Smooth muscle cell (in vitro differentiated cells): ENCODE data around the gene SHFL. TPM values are rescaled to one million over a fixed set of nuclear protein-coding genes. Genes with fewer than 3 reads are reported as not detected.

Source experiments
- DNase-seq: peaks from one replicate; lab custom pipeline; 2025; ENCODE audit not compliant: unreplicated experiment; lab: John Stamatoyannopoulos, UW
- H2AFZ ChIP-seq: fragments of 200-600 bp; sonication (generic); 2 replicates; pipeline ENCODE4 v1.6.0; 2016; ENCODE audit warnings: antibody characterized with exemption, low read depth, mild to moderate bottlenecking
- H3F3A ChIP-seq: fragments of 200-600 bp; sonication (generic); 2 replicates; pipeline ENCODE4 v1.6.0; 2017; ENCODE audit warnings: antibody characterized with exemption, low read depth
- H3K27ac ChIP-seq: fragments of 200-600 bp; sonication (generic); 2 replicates; pipeline ENCODE4 v1.5.1; 2016; ENCODE audit warnings: low read depth, mild to moderate bottlenecking
- H3K27me3 ChIP-seq: fragments of 200-600 bp; sonication (generic); 2 replicates; pipeline ENCODE4 v1.6.1; 2016; ENCODE audit warnings: low read depth, mild to moderate bottlenecking
- H3K36me3 ChIP-seq: fragments of 200-600 bp; sonication (generic); 2 replicates; pipeline ENCODE4 v1.5.1; 2016; ENCODE audit warnings: low read depth
- H3K4me1 ChIP-seq: fragments of 200-600 bp; sonication (generic); 2 replicates; pipeline ENCODE4 v1.5.1; 2016; ENCODE audit warnings: low read depth
- H3K4me2 ChIP-seq: fragments of 200-600 bp; sonication (generic); 2 replicates; pipeline ENCODE4 v1.6.0; 2016; ENCODE audit warnings: mild to moderate bottlenecking
- H3K4me3 ChIP-seq: fragments of 200-600 bp; sonication (generic); 2 replicates; pipeline ENCODE4 v1.5.1; 2016; ENCODE audit warnings: mild to moderate bottlenecking
- H3K79me2 ChIP-seq: fragments of 200-600 bp; sonication (generic); 2 replicates; pipeline ENCODE4 v1.6.0; 2016; ENCODE audit warnings: low read depth, mild to moderate bottlenecking
- H3K9ac ChIP-seq: fragments of 200-600 bp; sonication (generic); 2 replicates; pipeline ENCODE4 v1.6.0; 2016; ENCODE audit warnings: low read depth
- H3K9me3 ChIP-seq: fragments of 200-600 bp; sonication (generic); replicated peaks from 2 replicates; pipeline ENCODE4 v1.5.1; 2016; ENCODE audit warnings: low read depth
- H4K20me1 ChIP-seq: fragments of 200-600 bp; sonication (generic); 2 replicates; pipeline ENCODE4 v1.6.0; 2016; ENCODE audit warnings: low read depth
- CTCF ChIP-seq: fragments of 200-600 bp; sonication (generic); IDR thresholded peaks from 2 replicates; pipeline ENCODE4 v1.5.1; 2017; ENCODE audit warnings: borderline replicate concordance, mild to moderate bottlenecking, antibody characterized with exemption; ENCODE audit not compliant: insufficient read depth, poor library complexity, severe bottlenecking
- WGBS: methylation state at CpG from one replicate; pipeline ENCODE4 v1.1.7; 2016; ENCODE audit warnings: low lambda C conversion rate; 5-methylcytosine and 5-hydroxymethylcytosine counted together
- polyA plus RNA-seq: library from polyadenylated mRNA; unstranded; fragments of >200 nt; fragmentation: Nextera tagmentation; extraction: Ambion mirVana; gene quantifications from 2 replicates; pipeline ENCODE4 v1.2.1, GENCODE V29; 2016
- total RNA-seq: library from RNA; depleted of rRNA; stranded (reverse); fragments of >200 nt; gene quantifications from 2 replicates; pipeline ENCODE4 v1.2.3, GENCODE V29; 2014

SHFL gene
- total and polyA plus RNA-seq, 2 experiments from 2014 or later, result 15.6 to 28.7 TPM

DNA sequence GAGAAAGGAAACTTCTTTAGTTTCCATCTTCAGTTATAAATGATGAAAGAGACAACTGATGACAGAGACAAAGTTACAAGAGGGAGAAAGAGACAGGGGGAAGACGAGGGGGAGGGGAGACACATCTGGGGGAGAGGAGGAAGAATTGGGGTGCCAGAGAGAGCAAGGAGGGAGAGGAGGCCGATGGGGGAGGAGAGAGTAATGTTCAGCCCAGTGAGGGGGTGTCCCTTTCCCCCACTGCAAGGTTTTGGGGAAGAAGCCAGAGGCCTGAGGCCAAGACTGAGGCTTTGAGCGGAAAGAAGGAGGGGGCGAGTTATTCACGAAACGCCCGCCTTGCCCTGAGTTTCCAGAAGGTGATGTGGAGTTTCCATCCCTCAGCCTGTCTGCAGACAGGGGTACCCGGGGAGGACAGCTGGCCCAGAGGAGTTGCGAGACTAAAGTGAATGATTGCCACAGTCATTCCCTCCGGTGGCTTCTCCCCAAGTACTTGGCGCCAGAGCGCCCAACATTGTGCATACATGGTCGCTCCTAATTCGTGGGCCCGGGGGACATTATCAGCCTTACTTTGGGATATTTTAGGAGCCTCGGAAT lies 19.5 kb downstream of the SHFL start:
- Histone ChIP-seq H3K79me2 (peaks cover 22% of the 10 kb centered on the region), H3K9ac (no peak overlapping the region), H3K4me3 (peak overlapping the region; percentile 22), H3K27me3 (no peaks in the 10 kb centered on the region), H3K36me3 (no peaks in the 10 kb centered on the region), H3K4me1 (peaks cover 10% of the 10 kb centered on the region), H3K4me2 (peak overlapping the region; percentile 56), H2AFZ (no peak overlapping the region), H3K27ac (peak overlapping the region; percentile 82), H3K9me3 (no peaks in the 10 kb centered on the region), H4K20me1 (no peaks in the 10 kb centered on the region), H3F3A (no peaks in the 10 kb centered on the region)
- no peak for TF ChIP-seq CTCF
- WGBS, result 59% methylated on average over 15 of the region's 16 CpGs
- DNase-seq, result no peak

DNA sequence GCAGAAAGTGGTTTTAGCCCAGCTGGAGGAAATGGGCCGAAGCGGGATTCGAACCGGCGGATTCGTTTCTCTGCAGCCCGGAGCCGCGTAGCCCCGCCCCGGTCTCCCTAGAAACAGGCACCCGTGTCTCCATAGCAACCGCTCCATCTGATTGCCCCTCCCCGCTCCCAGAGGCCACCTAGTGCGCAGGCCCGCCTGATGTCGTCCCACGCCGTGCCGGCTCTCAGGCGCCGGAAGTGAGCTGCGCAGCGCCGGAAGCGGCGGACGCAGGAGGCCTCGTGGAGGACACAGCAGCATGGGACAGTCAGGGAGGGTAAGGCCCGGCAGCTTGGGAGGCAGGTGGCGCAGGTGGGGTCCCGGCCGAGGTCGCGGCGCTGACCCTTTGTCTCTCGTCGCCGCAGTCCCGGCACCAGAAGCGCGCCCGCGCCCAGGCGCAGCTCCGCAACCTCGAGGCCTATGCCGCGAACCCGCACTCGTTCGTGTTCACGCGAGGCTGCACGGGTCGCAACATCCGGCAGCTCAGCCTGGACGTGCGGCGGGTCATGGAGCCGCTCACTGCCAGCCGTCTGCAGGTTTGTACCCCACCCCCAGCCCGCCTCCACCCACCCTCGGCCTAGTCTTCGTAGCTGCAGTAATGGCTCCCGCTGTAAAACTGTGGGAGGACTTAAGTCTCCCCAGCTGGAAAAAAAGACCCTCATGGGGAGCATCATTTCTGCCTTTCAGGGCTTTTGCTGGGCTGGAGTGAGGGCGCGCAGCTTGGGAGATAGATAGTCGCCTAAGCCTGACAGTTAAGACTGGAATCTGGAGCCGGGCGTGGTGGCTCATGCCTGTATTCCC lies 20.2 kb downstream of the SHFL start, which contains the start of gene PPAN:
TSS of gene PPAN (plus strand) at position 263 of the 837 bp plus-strand sequence. CDS start at position 296, 33 bp downstream.
- peak within 1 kb of the TSS; percentile 60 for H3K4me3 ChIP-seq
- peak within 1 kb of the TSS; percentile 82 for H3K27ac ChIP-seq
- H3K4me1 ChIP-seq, result peaks cover 10% of the 10 kb centered on the region
- 1% methylated on average over 66 of the region's 71 CpGs for WGBS
- peak within 1 kb of the TSS; percentile 85 for H3K9ac ChIP-seq
- no peak within 1 kb of the TSS for H2AFZ ChIP-seq
- peak; percentile 79 for DNase-seq
- no peaks in the 10 kb centered on the region for H3K9me3 ChIP-seq
- H3K79me2 ChIP-seq, result peaks cover 22% of the 10 kb centered on the region
- H3K4me2 ChIP-seq, result peak within 1 kb of the TSS; percentile 94
- TF ChIP-seq CTCF, result no peak
- H3K27me3 ChIP-seq, result no peaks in the 10 kb centered on the region
- no peaks in the 10 kb centered on the region for H3K36me3 ChIP-seq
- no peaks in the 10 kb centered on the region for H4K20me1 ChIP-seq
- H3F3A ChIP-seq, result no peaks in the 10 kb centered on the region

GRCh38 chr19:10107254-10107653 lies 21.1 kb downstream of the SHFL start:
- DNase-seq, result no peak
- Histone ChIP-seq H3K79me2 (peaks cover 22% of the 10 kb centered on the region), H3K9me3 (no peaks in the 10 kb centered on the region), H3K4me2 (peak overlapping the region; percentile 94), H3K9ac (peak overlapping the region; percentile 85), H2AFZ (no peak overlapping the region), H3K4me3 (peak overlapping the region; percentile 60), H3F3A (peaks cover 4% of the 10 kb centered on the region), H3K27me3 (no peaks in the 10 kb centered on the region), H4K20me1 (no peaks in the 10 kb centered on the region), H3K27ac (peak overlapping the region; percentile 82), H3K4me1 (peaks cover 10% of the 10 kb centered on the region), H3K36me3 (no peaks in the 10 kb centered on the region)
- 84% methylated on average over 10 of the region's 10 CpGs for WGBS
- no peak for TF ChIP-seq CTCF
